NAMALWA (cell line): Measurements from ENCODE around the gene GRAMD1A.
"Not testable (repeated sequence)": the region's sequence is repeated elsewhere in the genome, so short reads cannot be mapped to it uniquely, and the experiment has no call there.

ENCODE experiments used
- DNase-seq: peaks from one replicate; pipeline ENCODE4 v3.0.0-alpha.2; 2015; ENCODE audit warnings: low spot score

GRAMD1A gene

DNA sequence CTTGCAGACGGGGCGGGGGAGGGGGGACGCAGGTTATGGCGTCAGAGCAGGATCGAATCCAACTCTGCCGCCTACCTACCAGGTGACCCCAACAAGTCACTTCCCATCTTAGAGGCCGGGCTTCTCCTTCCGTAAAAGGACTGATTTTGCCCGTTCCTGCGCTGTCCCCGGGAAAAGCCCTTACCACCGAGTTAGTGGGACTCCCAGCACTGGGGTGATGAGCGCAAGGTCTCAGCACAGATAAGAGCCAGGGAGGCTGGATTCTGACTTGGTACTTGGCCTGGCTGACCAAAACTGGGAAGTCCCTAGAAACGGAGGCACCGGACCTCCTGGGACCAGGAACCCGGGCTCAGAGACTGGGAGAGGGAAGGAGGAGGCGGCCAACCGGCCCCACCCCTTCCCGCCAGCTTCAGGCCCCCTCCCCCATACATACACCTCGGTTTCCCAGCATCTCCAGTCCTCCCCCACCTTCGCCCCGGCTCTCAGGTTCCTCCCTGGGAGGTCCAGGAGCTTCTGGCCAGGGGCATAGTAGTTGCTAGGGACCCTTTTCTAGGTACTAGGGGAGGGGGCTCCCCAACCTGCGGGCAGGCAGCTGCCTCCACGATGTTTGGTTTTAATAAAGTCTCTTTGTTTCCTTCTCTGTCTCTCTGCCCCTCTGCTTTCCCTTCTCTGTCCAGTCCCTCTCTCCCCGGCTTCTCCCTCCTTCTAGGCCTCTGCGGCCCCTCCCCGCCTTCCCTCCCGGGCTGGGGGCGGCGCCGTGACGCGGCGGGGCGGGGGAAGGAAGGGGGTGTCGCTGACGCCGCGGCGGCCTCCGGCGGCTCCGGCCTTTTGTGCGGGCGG lies at the start of gene GRAMD1A:
Gene GRAMD1A (plus strand): TSS at position 826 of the 840 bp plus-strand sequence. CDS start 156 bp downstream, outside the sequence.
- DNase-seq, result peak; percentile 76

DNA sequence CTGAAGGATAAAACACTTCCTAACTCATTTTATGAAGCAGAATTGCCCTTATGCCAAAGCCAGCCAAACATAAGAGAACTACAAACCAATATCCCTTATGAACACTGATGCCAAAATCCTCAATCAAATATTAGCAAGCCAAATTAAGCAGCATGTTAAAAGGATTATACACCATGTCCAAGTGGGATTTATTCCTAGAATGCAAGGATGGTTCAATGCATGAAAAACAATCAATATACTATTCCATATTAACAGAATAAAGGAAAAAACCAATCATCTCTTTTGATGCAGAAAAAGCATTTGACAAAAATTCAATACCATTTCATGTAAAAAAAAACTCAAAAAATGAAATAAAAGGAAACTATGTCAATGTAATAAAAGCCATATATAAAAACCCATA lies 47.0 kb upstream of the GRAMD1A start:
- no peak for DNase-seq

DNA sequence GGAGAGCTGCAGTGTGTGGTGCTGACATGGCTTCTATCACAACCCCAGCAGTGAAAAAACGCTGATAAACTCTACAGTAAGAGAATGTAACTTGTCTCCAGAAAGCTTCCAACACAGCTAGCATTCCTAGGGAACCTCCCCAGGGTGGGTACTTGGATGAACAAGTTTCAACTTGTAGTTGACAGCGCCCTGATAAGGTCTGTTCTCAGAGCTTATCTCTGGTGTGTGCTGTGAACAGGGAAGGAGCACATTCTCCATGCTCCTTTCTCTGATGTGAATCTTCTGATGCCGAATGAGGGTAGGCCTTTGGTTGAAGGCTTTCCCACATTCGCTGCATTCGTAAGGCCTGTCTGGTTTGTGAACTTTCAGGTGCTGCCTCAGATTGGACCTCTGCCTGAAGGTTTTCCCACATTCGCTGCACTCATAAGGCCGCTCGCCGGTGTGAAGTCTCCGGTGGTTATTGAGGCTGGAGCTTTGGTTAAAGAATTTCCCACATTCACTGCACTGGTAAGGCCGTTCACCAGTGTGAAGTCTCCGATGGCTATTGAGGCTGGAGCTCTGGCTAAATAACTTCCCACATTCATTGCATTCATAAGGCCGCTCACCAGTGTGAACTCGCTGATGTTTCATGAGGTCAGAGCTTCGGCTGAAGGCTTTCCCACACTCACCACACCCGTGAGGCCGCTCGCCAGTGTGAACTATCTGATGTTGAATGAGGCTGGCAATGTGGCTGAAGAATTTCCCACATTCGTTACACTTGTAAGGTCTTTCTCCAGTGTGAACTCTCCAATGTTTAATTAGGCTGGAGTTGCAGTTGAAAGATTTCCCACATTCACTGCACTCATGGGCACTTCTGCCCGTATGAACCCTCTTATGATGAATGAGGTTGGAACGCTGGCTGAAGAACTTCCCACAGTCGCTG lies 42.0 kb upstream of the GRAMD1A start:
- no peak for DNase-seq

DNA sequence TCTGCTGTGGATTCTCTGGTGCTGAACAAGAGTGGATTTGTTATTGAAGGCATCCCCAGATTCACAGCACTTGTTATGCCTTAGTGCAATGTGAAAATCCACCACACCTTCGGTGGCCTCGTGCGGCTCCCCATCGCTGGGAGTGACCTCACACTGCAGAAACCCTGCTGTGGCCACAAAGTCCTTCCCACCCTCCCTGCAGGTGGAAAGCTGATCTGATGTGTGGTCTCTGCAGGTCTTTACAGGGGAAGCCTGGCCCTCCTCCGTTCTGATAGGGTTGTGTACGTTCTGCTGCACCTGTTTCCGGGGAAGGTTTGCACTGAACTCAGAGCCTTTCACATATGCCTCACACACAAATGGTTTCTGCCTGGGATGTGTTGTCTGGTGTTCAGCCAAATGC lies 41.1 kb upstream of the GRAMD1A start:
- DNase-seq, result no peak

DNA sequence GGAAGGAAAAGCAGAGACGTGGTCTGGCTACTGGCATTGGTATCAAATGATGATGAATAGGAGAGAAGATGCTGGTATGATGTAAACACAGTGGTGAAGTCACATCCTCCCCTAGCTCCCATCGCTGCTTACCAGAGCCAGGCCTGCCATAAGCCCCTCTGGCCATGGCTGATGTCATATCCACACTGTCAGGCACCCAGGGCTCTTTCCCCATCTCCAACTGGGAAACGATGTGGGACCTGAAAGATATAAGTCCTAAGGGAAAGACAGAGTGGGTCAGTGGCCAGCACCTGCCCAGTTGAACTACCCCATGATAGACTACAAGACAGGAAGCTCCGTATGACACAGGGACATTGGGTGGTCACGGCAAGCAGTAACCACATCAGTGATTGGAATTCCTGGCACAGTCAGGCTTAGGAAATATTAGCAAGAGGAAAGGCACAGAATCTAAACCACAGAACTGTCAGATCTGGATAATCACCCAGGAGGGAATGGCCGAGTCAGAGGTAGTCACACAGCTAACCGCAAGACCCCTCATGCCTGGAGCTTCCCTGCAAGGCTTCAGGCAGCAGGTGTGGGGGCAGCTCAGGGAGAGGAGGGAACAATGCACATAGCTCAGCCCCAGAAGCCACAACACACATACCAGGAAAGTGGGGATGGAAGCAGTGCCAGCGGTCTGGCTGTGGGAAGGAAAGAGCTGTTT lies 39.9 kb upstream of the GRAMD1A start:
- DNase-seq, result no peak

DNA sequence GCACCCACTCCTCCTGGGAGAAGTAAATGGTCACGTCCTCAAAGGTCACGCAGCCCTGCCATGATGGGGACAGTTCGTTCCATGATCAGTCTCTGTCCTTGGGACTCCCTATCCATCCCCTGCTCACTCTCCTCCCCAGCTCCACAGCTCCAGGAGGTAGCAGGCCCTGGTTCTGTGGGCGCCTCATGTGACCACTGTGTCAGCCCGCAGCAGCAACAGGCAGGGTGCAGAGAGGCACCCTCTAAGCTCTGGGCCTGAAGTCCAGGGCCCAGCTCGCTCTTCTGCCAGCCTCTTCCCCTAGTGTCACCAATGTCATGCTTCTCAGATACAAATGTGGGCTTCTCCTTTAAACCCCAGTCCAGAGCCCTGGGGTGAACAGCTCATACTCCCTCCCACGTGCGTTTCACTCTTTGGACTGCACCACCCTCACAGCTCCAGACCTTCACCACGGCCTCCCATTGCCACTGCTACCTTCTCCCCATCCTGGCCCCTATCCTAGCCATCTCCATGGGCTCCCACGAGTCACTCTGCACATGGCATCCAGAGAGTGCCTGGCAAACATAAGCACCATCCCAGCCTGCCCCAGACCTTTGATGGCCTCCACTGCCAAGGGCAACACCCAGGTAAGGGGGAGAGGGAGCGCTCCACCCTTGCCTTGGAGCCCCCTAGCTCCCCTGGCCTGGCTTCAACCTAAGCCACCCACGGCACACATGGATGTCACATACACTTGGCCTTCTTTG lies 39.0 kb upstream of the GRAMD1A start:
- no peak for DNase-seq

DNA sequence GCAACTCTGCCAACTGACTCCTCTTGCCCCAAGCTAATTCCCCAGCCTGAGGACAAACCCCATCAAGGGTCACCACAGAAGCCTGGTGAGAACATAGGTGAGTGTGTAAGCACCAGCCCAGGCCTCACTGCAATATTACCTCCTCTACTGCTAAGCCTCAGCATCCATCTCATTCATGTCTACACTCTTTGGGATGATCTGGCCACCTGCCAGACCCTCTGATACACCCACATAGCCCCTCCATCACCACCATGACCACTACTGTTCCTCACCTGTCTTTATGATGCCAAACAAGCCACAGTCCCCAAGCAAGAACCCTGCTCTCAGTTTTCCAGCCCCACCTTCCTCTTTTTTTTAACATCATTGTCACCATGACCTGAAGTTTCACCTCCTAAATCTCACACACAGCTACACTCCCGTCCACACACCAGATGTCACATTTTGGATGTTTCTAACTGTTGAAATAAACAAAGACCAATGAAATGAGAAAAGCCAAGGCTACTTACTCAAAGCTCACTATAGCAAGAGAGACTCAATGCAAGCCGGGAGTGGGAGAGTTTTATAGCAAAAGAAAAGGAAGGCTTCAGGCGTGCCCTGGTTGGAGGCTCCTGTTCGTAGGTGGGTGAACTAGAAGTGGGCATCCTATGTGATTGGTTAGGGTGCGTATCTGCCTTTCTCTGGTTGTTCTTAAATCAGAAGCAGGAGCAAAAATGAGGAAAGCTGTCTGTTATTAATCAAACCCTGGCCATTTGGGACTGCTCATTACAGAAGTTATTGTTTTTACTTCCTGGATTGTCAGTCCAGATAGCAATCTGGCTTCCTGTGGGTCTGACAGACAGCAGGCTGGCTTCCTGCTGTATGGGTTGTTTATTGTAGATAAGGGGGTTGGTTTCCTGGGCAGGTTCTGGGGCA lies 38.1 kb upstream of the GRAMD1A start:
- no peak for DNase-seq

DNA sequence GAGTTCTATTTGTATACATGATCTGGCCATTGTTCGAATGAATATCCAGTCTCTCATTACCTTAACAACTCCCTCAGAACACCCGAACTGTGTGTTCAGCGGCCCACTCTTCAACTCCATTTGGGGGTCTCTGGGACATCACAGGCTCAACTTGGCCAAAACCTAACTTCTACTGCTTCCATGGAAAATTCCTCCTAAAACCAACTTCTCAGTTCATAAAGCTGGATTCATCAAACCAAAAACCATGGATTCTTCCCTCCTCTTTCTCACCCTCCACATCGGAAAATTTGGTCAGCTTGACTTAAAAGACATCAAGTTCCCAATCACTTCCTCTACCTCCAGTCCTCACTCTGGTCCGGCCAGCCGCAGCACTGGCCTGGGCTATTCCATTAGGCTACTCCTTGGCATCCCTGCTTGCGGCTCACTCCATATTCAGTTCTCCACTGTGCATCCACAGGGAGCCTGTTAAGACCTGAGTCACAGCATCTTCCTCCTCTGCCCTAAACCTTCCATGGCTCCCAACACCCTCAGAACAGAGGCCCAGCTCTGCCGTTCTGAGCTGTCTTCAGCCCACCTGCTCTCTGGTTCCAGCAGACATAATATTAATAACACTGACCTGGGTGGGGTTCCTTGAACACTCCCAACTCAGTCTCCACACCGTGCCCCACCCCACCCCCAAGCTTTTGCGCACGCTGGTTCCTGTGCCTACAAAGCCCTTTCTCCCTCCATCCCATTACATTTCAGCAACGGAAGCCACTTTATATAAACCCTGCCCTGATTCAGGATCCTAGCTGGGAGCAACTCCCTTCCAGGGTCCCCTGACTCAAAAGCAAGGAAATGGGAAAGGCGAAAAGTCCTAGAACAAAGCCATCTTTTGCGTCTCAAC lies 37.2 kb upstream of the GRAMD1A start:
- DNase-seq, result no peak

DNA sequence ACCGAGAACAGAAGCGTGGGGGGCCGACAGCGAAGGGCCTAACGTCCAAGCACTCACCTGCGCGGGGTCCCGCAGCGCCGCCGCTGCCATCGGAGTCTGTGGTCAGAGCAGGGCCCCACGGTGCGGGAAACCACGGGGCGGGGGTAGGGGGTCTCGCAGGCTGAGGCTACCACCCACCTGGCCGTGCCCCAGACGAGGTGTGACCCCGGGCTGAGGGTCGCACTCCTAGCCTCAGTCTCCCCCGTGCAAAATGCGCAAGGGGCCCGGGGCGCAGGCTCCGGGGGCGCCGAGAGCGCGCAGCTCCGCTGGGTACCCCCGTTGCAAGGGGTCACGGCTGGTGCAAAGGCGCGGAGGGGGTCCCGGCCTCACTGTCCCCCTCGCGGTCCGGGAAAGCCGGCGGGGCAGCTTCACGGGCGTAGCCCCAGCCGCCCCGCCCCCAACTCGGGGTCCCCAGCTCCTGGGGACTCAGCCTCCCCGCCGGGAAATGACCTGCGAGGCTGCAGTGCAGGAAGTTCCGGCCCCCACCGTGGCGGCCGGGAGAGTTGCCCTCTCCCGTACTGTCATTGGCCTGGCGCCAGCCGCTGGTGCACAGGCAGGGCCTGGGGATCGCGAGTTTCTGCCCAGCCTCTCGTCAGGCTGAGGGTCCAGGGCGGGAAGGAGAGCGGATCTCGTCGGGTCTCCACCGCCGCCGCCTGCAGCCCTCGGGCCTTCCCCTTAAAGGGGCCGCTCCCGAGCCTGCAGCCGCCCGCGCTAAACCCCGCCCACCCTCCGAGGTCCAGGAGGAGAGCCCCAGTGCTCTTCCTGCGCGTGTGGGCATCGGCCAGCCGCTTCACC lies 36.3 kb upstream of the GRAMD1A start, which contains the start of gene ZNF792:
Gene ZNF792 (minus strand): TSS at position 657 of the 834 bp plus-strand sequence. CDS start 567 bp downstream, at position 90.
- DNase-seq, result peak; percentile 61

DNA sequence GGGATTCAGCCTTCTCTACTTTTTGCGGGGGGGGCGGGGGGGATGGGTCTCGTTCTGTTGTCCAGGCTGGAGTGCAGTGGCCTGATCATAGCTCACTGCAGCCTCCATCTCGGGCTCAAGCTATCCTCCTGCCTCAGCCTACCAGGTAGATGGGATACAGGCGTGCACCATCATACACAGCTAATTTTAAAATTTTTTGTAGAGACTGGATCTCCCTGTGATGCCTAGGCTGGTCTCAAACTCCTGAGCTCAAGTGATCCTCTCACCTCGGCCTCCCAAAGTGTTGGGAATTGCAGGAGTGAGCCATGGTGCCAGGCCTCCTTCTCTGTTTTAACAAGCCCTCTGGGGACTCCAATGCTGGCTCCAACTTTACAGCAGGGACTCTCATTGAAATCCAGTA lies 35.5 kb upstream of the GRAMD1A start:
- DNase-seq, result no peak

DNA sequence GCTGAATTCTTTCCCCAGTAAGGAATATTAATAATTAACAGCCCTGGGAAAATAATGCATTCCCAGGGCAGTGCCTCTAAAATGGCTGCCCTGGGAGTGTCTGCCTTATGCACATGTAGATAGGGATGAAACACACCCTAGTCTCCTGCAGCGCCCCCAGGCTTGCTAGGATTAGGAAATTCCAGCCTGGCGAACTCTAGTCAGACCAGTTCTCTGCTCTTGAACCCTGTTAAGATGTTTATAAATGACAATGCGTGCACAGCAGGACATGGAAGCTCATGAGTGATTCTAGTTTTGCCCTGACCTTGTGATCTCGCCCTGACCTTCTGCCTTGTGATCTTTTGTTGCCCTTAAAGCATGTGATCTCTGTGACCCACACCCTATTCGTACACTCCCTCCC lies 34.6 kb upstream of the GRAMD1A start:
- not testable (repeated sequence) for DNase-seq

DNA sequence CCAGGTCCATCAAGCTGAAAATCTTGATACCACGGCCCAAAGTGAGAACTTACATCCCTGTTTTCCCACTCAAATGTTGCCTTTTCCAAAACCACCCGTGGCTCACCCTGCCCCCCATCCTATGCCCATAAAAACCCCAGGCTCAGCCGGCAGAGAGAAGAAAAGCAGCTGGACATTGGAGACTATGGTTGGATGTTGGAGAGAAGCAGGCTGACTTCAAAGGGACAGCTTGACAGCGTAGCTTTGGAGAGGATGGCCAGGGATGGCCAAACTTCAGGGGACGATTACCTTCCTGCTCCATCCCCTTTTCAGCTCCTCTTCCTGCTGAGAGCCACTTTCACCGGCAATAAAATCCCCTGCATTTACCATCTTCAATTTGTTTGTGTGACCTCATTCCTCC lies 32.6 kb upstream of the GRAMD1A start:
- DNase-seq, result no peak

DNA sequence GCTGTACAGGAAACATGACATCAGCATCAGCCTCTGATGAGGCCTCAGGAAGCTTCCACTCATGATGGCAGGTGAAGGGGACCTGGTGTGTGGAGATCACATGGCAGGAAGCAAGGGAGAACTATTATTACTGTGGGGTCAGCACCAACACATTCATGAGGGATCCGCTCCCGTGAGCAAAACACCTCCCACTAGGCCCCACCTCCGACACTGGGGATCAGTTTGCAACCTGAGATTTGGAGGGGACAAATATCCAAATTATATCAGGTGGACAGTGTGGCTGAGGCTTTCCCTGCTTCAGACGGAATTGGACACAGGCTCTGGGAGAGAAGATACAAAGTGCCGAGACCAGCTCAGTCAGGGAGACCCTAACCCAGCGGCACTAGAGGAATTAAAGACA lies 30.4 kb upstream of the GRAMD1A start:
- DNase-seq, result no peak

DNA sequence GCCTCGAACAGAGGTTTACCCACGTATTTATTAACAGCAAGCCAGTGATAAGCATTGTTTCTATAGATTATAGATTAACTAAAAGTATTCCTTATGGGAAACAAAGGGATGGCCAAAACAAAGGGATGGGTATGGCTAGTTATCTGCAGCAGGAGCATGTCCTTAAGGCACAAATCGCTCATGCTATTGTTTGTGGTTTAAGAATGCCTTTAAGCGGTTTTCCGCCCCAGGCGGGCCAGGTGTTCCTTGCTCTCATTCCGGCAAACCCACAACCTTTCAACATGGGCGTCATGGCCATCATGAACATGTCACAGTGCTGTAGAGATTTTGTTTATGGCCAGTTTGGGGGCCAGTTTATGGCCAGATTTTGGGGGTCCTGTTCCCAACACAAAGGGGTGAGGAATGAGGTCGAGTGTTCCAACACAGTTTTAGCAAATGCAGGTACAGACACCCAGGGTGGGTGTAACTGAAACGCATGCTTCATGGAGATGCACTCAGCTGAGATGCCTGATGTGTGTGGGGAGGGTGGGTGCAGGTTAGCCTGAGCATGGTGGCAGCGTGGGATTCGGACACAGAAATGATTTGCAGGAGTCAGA lies 29.8 kb upstream of the GRAMD1A start:
- not testable (repeated sequence) for DNase-seq

DNA sequence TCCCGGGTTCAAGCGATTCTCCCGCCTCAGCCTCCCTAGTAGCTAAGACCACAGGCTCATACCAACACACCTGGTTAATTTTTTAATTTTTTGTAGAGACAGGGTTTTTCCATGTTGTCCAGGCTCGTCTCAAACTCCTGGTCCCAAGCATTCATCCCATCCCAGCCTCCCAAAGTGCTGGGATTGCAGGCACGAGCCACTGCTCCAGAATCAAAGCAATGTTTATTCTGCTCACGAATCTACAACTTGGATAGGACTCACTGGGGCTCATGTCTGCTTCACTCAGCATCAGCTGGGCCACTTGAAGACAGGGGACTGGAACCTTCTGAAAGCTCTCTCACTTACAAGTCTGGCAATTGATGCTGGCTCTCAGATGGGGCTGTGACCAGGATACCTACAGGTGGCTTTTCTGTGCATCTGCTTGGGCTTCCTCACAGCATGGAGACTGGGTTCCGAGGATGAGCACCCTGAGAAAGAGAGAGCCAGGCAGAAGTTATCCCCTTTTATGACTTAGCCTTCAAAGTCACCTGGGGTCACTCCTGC lies 27.9 kb upstream of the GRAMD1A start:
- DNase-seq, result no peak

DNA sequence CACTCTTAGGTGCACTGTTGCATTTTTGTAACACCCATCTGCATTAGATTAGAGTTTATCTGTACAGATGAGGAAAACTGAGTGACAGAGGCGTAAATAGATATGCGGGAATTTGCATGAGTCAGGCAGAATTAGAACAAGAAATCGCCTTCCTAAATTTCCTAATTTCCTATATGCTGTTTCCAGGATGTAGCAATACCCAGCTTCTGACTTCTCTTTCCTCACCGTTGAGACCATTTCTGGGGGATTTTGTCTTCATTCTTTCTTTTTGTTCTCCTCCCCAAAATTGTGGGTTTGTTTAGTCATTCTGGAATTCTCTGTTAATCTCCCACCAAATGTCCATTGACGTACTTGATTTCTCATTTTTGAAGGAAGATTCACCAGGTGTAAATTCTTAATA lies 25.5 kb upstream of the GRAMD1A start:
- no peak for DNase-seq

DNA sequence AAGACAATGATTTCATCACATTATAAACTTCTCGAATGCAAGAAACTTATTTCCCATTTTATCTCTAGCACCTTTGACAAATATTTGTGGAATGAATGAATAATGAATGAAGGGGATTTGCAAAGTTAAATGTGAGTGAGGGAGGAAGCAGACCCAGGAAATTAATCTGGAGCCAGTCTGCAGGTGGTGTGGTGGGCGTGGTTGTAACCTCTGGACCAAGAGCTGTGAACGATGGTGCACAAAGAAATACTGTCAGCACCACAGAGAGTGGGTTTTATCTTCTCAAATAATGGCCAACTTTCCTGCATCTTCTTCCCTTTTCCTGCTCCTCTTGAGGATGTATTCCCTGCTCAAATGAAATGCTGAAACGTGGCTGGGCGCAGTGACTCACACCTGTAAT lies 25.1 kb upstream of the GRAMD1A start:
- no peak for DNase-seq

DNA sequence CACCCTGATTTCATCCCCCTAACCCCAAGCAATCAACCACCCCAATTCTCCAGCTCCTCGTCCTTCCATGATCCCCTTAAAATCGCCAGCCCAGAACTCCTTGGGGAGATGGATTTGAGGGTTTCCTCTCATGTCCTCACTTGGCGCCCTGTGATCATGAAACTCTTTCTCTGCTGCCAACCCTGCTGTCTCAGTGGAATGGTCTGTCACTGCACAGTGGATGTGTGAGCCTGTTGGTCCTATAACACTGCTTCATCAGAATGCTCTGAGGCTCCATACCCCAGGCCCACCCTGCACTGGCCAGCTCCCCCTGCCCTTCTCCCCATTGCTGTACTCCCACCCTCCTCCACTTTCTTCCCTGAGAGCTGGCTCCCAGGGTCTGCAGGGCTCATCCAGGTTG lies 23.5 kb upstream of the GRAMD1A start:
- no peak for DNase-seq
